HTR-8/SVneo (cell line): Measurements from ENCODE around the gene EGLN1.

Experiments used
- DNase-seq: peaks from one replicate; pipeline ENCODE4 v3.0.0; 2011; ENCODE audit warnings: low spot score, mixed read lengths; ENCODE audit not compliant: insufficient read length
- FAIRE-seq: peaks from 2 replicates; lab custom pipeline; 2011; peaks lifted over from hg19 to GRCh38; lab: Jason Lieb, UNC

EGLN1 gene

GRCh38 chr1:231337043-231337471 lies 85.0 kb downstream of the EGLN1 start:
- no peak for FAIRE-seq
- no peak for DNase-seq

- no peak for FAIRE-seq
- no peak for DNase-seq
Measured at GRCh38 chr1:231335663-231336602, 86.2 kb downstream of the EGLN1 start.

- no peak for DNase-seq
- FAIRE-seq: no peak
Measured at GRCh38 chr1:231334952-231335351, 87.1 kb downstream of the EGLN1 start.

- no peak for FAIRE-seq
- no peak for DNase-seq
Measured at GRCh38 chr1:231334079-231334666, 87.9 kb downstream of the EGLN1 start.

- DNase-seq: no peak
- FAIRE-seq: no peak
Measured at GRCh38 chr1:231332761-231333160, 89.3 kb downstream of the EGLN1 start.

- no peak for FAIRE-seq
- DNase-seq: no peak
Measured at GRCh38 chr1:231329483-231329882, 92.6 kb downstream of the EGLN1 start.

- DNase-seq: no peak
- no peak for FAIRE-seq
Measured at GRCh38 chr1:231327617-231328016, 94.5 kb downstream of the EGLN1 start.

GRCh38 chr1:231326248-231326647 lies 95.8 kb downstream of the EGLN1 start:
- FAIRE-seq: no peak

GRCh38 chr1:231324660-231325059 lies 97.4 kb downstream of the EGLN1 start:
- FAIRE-seq: no peak

More at GRCh38 chr1:231326248-231326647, 95.8 kb downstream of the EGLN1 start:
- no peak for DNase-seq

GRCh38 chr1:231322880-231323530 lies 99.1 kb downstream of the EGLN1 start:
- FAIRE-seq (peak; percentile 26), DNase-seq (no peak)

More at GRCh38 chr1:231324660-231325059, 97.4 kb downstream of the EGLN1 start:
- no peak for DNase-seq

- no peak for DNase-seq
- no peak for FAIRE-seq
Measured at GRCh38 chr1:231319080-231319479, 103.0 kb downstream of the EGLN1 start.

GRCh38 chr1:231318568-231318967 lies 103.5 kb downstream of the EGLN1 start:
- no peak for FAIRE-seq
- DNase-seq: no peak

GRCh38 chr1:231318015-231318355 lies 104.1 kb downstream of the EGLN1 start:
- DNase-seq (no peak), FAIRE-seq (no peak)

GRCh38 chr1:231317306-231318014 lies 104.6 kb downstream of the EGLN1 start:
- DNase-seq (no peak), FAIRE-seq (no peak)

GRCh38 chr1:231315887-231316286 lies 106.2 kb downstream of the EGLN1 start:
- FAIRE-seq: peak; percentile 75
- DNase-seq: peak; percentile 23
